ENCODE measurements around the gene MFAP4. TPM values are rescaled to one million over a fixed set of nuclear protein-coding genes. Genes with fewer than 3 reads are reported as not detected.

Gene MFAP4
- total and polyA plus RNA-seq, 2 experiments from 2014 or later = 360 to 739 TPM

DNA sequence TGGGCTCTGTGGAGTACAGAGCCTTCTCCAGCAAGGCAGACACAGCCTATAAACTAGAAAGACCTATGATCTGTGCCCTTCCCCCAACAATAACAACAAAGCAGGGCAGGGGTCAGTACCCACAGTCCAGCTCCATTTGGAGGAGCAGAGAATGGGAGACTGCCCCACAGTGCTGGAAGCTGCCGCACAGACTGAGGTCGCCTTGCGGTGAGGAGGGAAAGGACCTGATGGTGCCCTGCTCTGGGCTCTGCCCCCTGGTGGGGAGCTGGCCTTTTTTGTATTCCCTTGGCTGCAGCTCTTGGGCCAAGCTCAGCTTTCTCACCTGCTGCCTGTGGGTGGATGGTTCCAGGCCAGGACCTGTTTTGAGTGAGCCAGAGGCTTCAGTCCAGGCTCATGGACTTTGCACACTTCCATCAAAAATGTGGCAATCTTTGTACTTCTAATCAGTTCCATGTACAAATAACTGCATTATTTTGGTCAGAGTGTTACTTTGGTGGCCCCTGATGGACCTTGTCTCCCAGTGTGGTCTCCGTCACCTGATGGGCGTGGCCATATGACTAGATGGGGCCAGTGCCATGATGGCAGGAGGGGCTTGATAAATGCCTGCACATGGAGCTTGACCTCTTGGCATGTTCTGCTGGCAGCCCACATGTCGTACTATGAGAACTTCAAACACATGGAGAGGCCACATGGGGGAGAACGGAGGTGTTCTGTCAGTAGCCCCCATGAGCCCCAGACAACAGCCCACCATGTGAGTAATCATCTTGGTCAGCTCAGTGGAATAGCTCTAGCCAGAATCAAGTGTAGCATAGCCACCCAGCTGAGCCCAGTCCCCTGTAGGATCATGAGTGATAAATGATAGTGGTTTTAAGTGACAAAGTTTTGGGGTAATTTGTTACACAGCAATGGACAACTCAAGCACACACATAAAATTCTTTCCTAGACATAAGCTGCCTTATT lies 48.7 kb downstream of the MFAP4 start:
- H3K9me2 ChIP-seq (replicated peaks; ENCODE audit: insufficient read depth) = no peaks in the 10 kb centered on the region
- 68% methylated on average over 7 of the region's 7 CpGs for WGBS (ENCODE audit: low lambda C conversion rate, missing lambda C conversion rate)
- peak overlapping the region; percentile 85 for H3K27ac ChIP-seq
- peak overlapping the region; percentile 19 for H3K4me2 ChIP-seq
- no peak for TF ChIP-seq EZH2 (IDR thresholded peaks at IDR 0.05; ENCODE audit: borderline replicate concordance)
- TF ChIP-seq, protein P1, sequence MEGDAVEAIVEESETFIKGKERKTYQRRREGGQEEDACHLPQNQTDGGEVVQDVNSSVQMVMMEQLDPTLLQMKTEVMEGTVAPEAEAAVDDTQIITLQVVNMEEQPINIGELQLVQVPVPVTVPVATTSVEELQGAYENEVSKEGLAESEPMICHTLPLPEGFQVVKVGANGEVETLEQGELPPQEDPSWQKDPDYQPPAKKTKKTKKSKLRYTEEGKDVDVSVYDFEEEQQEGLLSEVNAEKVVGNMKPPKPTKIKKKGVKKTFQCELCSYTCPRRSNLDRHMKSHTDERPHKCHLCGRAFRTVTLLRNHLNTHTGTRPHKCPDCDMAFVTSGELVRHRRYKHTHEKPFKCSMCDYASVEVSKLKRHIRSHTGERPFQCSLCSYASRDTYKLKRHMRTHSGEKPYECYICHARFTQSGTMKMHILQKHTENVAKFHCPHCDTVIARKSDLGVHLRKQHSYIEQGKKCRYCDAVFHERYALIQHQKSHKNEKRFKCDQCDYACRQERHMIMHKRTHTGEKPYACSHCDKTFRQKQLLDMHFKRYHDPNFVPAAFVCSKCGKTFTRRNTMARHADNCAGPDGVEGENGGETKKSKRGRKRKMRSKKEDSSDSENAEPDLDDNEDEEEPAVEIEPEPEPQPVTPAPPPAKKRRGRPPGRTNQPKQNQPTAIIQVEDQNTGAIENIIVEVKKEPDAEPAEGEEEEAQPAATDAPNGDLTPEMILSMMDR (IDR thresholded peaks at IDR 0.05; ENCODE audit: poor library complexity) = peak; percentile 48
- TF ChIP-seq EZH2phosphoT487 (IDR thresholded peaks at IDR 0.05; ENCODE audit: low read depth, severe bottlenecking, unreplicated experiment) = no peak
- no peaks in the 10 kb centered on the region for H3K36me3 ChIP-seq (replicated peaks; ENCODE audit: insufficient read depth, low read depth)
- H2AFZ ChIP-seq = no peak overlapping the region
- peaks cover 30% of the 10 kb centered on the region for H3K4me1 ChIP-seq (ENCODE audit: insufficient read depth)
- H3K79me2 ChIP-seq = no peaks in the 10 kb centered on the region
- no peaks in the 10 kb centered on the region for H4K20me1 ChIP-seq (ENCODE audit: insufficient read depth, poor library complexity, severe bottlenecking)
- DNase-seq (ENCODE audit: low spot score) = peak; percentile 82
- no peaks in the 10 kb centered on the region for H3K9me3 ChIP-seq (ENCODE audit: low read depth)
- H3K27me3 ChIP-seq = no peaks in the 10 kb centered on the region
- H3K4me3 ChIP-seq = no peak overlapping the region

DNA sequence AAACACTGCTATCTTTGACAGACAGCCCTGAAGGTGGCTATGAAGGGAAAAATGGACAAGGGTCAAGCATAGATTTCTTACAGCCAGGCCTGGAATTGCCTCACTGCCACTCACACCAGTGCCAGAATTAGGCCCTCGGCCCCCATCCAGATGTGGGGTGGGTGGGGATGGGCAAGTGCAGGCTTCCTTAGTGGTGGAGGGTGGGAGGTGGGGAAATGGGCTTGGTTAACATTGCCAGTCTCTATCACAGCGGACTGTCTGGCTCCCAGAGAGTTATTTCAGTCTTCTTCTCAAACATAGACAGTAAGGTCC lies 49.3 kb downstream of the MFAP4 start:
- Histone ChIP-seq H3K36me3 (replicated peaks; ENCODE audit: insufficient read depth, low read depth) (no peaks in the 10 kb centered on the region), H3K4me2 (peak overlapping the region; percentile 19), H4K20me1 (ENCODE audit: insufficient read depth, poor library complexity, severe bottlenecking) (no peaks in the 10 kb centered on the region), H3K9me3 (ENCODE audit: low read depth) (no peaks in the 10 kb centered on the region), H3K27me3 (no peaks in the 10 kb centered on the region), H3K9me2 (replicated peaks; ENCODE audit: insufficient read depth) (no peaks in the 10 kb centered on the region), H2AFZ (no peak overlapping the region), H3K4me3 (no peak overlapping the region), H3K27ac (peak overlapping the region; percentile 85), H3K4me1 (ENCODE audit: insufficient read depth) (peaks cover 30% of the 10 kb centered on the region), H3K79me2 (no peaks in the 10 kb centered on the region)
- DNase-seq (ENCODE audit: low spot score) = peak; percentile 42
- TF ChIP-seq EZH2phosphoT487 (IDR thresholded peaks at IDR 0.05; ENCODE audit: low read depth, severe bottlenecking, unreplicated experiment) (no peak), EZH2 (IDR thresholded peaks at IDR 0.05; ENCODE audit: borderline replicate concordance) (no peak)
- TF ChIP-seq, protein P1 (IDR thresholded peaks at IDR 0.05; ENCODE audit: poor library complexity) = no peak
- 77% methylated on average over 2 of the region's 2 CpGs for WGBS (ENCODE audit: low lambda C conversion rate, missing lambda C conversion rate)

DNA sequence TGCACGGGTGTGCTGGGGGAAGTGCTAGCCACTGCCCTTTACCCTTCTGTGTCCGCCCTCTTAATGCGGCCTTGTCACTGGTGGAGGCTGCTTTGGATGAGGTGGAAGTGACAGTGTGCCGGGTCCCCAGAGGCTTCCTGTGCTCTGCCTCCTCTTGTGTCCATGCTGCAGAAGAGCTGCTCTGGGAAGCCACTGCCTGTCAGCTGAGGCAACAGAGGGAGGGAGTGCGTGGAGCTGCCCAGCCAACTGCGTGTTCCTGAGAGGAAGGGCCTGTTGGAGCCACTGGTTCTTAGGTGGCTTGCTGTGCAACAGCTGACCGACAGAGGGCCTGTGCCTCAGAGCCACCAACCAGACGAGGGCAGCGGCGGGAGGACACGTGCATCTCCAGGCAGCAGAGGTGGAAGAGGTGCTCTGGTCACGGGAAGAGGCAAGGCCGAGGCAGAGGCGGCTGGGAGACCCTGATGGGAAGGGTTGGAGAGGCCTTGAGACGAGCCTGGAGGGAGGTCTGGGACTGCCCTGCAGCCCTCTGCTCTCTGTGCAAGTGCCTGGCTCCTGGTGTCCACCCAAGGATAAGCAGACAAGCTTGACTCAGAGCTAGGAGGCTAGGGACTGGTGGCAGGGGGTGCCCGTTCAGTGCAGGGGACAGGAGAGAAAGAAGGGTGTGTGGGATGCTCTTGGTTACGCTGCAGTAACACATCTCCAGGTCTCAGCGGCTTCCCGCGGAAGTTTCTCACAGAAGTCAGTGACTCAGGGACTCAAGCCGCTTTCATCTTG lies 49.9 kb downstream of the MFAP4 start:
- Histone ChIP-seq H3K9me3 (ENCODE audit: low read depth) (no peaks in the 10 kb centered on the region), H2AFZ (no peak overlapping the region), H3K36me3 (replicated peaks; ENCODE audit: insufficient read depth, low read depth) (no peaks in the 10 kb centered on the region), H3K79me2 (no peaks in the 10 kb centered on the region), H3K27me3 (no peaks in the 10 kb centered on the region), H3K4me1 (ENCODE audit: insufficient read depth) (peaks cover 24% of the 10 kb centered on the region), H3K9me2 (replicated peaks; ENCODE audit: insufficient read depth) (no peaks in the 10 kb centered on the region), H3K27ac (peak overlapping the region; percentile 85), H3K4me3 (no peak overlapping the region), H4K20me1 (ENCODE audit: insufficient read depth, poor library complexity, severe bottlenecking) (no peaks in the 10 kb centered on the region), H3K4me2 (no peak overlapping the region)
- DNase-seq (ENCODE audit: low spot score) = peak; percentile 23
- 66% methylated on average over 21 of the region's 21 CpGs for WGBS (ENCODE audit: low lambda C conversion rate, missing lambda C conversion rate)
- TF ChIP-seq, protein P1 (IDR thresholded peaks at IDR 0.05; ENCODE audit: poor library complexity) = no peak
- TF ChIP-seq EZH2phosphoT487 (IDR thresholded peaks at IDR 0.05; ENCODE audit: low read depth, severe bottlenecking, unreplicated experiment) = no peak
- TF ChIP-seq EZH2 (IDR thresholded peaks at IDR 0.05; ENCODE audit: borderline replicate concordance) = no peak
